ENCODE results near the gene SPATA31C1.

Gene SPATA31C1

DNA sequence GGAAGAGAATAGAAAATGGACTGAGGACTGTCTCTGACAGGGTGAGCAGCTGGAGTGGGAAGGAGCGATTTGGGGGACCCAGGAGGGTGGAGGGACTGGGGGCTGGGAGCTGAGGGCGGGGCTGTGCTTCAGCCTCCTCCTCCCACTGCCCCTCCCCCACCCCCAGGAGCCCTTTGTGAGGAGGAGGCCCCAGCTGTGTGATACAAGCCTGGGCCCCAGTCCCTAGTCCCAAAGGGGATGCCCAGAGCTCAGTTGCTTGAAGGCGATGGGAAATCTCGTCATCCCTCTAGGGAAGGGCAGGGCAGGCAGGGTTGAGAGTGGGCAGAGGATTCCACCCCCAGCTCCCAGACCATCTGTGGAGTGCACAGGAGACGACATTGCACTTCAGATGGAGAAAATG lies 35.1 kb upstream of the SPATA31C1 start, which contains the start of gene SPATA31E1:
Gene SPATA31E1, plus strand, starts transcription at position 251 of the 400 bp plus-strand sequence. Its CDS starts 15 bp downstream, at position 266.
- TF ChIP-seq POLR2A (IDR thresholded peaks at IDR 0.05; ENCODE audit: low read length) = no peak
- TF ChIP-seq GATA1 (IDR thresholded peaks at IDR 0.05; ENCODE audit: low read depth, low read length) = no peak
- no peak for DNase-seq

DNA sequence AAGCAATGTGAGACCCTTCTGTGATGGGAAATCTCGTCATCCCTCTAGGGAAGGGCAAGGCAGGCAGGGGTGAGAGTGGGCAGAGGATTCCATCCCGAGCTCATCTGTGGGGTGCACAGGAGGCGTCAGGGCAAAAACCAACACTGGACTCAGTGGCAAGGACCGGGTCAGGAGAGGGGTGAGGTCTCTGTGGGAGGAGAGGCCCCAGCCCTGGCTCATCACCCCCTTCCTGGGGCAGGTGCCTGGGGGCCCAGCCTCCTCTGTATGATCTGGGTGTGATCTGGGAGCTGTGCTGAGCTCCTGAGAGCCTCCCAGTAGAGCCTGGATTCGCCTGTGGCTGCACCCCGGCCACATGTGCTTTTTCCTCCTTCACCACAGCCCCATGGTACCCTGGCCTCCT lies 34.5 kb upstream of the SPATA31C1 start:
- no peak for DNase-seq
- TF ChIP-seq GATA1 (IDR thresholded peaks at IDR 0.05; ENCODE audit: low read depth, low read length) (no peak), POLR2A (IDR thresholded peaks at IDR 0.05; ENCODE audit: low read length) (no peak)

DNA sequence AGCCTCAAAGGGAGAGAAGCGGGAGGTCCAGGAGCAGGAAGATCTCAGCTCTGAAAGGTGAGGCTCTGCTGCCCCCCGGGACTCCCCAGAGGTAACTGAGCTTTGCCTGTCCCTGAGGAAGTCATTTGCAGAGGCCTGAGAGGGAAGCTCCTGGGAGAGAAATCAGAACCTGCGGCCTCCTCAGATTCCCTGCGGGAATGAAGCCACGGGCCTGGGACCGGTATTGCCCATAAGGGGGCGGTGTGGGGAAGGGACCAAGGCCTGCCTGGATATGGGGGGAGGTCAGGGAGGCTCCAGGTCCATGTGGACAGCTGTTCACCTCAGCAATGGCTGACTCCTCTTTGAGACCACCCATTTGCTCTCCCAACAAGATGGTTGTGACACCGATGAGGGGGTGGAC lies 33.8 kb upstream of the SPATA31C1 start:
- no peak for DNase-seq
- TF ChIP-seq GATA1 (IDR thresholded peaks at IDR 0.05; ENCODE audit: low read depth, low read length) (no peak), POLR2A (IDR thresholded peaks at IDR 0.05; ENCODE audit: low read length) (no peak)

DNA sequence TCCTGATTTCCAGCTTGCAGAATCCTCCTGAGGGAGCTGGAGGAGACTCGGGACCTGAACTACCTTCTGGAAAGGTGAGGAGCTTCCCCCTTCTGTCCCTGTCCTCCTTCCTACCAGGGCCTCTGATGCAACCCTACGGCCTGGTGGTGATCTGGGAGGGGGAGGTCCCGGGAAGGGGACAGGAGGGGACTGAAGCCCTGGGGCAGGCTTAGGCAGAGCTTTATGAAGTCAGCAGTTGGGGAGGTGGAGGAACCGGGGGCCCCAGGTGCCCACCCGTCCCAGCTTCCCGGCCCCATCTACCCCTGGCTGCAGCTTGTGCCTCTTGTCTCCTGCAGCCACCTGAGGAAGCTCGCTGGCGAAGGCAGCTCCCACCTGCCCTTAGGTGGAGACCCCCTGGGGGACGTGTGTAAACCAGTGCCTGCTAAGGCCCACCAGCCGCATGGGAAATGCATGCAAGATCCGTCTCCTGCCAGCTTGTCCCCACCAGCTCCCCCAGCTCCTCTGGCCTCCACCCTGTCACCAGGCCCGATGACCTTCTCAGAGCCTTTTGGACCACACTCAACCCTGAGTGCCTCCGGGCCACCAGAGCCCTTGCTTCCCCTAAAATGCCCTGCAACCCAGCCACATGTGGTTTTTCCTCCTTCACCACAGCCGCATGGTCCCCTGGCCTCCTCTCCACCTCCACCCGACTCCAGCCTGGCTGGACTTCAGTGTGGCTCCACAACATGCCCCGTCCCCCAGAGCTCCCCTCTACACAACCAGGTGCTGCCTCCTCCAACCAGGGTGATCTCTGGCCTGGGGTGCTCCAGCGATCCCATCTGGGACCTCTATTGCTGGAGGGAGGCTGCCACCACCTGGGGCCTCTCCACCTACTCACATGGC lies 32.9 kb upstream of the SPATA31C1 start:
- TF ChIP-seq POLR2A (IDR thresholded peaks at IDR 0.05; ENCODE audit: low read length) (no peak), GATA1 (IDR thresholded peaks at IDR 0.05; ENCODE audit: low read depth, low read length) (no peak)
- DNase-seq = no peak

DNA sequence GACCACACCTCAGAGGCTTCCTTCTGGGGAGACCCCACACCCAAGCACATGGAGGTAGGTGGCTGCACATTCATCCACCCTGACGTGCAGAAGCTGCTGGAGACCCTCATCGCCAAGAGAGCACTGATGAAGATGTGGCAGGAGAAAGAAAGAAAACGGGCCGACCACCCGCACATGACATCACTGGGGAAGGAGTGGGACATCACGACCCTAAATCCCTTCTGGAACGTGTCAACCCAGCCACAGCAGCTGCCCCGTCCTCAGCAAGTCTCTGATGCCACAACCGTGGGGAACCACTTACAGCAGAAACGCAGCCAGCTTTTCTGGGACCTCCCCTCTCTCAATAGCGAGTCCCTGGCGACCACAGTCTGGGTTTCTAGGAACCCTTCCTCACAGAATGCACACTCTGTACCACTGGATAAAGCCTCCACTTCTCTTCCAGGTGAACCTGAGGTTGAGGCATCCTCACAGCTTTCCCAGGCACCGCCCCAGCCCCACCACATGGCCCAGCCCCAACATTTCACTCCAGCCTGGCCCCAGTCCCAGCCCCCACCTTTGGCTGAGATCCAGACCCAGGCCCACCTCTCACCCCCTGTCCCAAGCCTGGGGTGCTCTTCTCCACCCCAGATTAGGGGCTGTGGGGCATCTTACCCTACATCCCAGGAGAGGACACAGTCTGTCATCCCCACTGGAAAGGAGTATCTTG lies 32.1 kb upstream of the SPATA31C1 start:
- no peak for TF ChIP-seq POLR2A (IDR thresholded peaks at IDR 0.05; ENCODE audit: low read length)
- TF ChIP-seq GATA1 (IDR thresholded peaks at IDR 0.05; ENCODE audit: low read depth, low read length) = no peak

DNA sequence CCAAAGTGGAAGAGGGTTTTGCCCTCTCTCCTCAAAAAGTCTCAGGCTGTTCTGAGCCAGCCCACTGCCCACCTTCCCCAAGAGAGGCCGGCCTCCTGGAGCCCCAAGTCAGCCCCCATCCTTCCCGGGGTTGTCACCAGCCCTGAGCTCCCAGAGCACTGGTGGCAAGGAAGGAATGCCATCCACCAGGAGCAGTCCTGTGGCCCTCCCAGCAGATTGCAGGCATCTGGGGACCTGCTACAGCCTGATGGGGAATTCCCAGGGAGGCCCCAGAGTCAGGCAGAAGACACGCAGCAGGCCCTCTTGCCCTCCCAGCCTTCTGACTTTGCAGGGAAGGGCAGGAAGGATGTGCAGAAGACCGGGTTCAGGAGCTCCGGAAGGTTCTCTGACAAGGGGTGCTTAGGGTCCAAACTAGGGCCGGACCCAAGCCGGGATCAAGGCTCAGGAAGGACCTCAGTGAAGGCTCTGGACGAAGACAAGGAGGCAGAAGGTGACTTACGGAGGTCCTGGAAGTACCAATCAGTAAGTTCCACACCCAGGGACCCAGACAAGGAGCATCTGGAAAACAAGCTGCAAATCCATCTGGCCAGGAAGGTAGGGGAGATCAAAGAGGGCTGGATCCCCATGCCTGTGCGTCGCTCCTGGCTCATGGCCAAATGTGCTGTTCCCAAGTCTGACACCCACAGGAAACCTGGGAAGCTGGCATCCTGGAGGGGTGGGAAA lies 31.4 kb upstream of the SPATA31C1 start:
- no peak for DNase-seq
- TF ChIP-seq POLR2A (IDR thresholded peaks at IDR 0.05; ENCODE audit: low read length) (no peak), GATA1 (IDR thresholded peaks at IDR 0.05; ENCODE audit: low read depth, low read length) (no peak)

More for the DNA sequence above, 32.1 kb upstream of the SPATA31C1 start:
- no peak for DNase-seq

DNA sequence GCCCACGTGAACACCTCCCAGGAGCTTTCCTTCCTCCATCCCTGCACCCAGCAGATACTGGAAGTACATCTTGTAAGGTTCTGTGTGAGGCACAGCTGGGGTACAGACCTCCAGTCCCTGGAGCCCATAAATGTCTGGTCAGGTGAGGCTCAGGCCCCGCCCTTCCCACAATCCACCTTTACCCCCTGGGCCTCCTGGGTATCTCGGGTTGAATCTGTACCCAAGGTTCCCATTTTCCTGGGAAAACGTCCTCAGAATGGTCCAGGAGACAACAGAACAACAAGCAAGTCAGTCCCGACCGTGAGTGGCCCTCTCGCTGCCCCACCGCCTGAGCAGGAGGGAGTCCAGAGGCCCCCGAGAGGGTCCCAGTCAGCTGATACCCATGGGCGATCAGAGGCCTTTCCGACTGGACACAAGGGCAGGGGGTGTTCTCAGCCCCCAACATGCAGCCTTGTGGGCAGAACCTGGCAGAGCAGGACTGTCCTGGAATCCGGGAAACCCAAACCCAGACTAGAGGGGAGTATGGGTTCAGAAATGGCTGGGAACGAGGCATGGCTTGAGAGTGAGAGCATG lies 30.7 kb upstream of the SPATA31C1 start:
- TF ChIP-seq POLR2A (IDR thresholded peaks at IDR 0.05; ENCODE audit: low read length) (no peak), GATA1 (IDR thresholded peaks at IDR 0.05; ENCODE audit: low read depth, low read length) (no peak)

DNA sequence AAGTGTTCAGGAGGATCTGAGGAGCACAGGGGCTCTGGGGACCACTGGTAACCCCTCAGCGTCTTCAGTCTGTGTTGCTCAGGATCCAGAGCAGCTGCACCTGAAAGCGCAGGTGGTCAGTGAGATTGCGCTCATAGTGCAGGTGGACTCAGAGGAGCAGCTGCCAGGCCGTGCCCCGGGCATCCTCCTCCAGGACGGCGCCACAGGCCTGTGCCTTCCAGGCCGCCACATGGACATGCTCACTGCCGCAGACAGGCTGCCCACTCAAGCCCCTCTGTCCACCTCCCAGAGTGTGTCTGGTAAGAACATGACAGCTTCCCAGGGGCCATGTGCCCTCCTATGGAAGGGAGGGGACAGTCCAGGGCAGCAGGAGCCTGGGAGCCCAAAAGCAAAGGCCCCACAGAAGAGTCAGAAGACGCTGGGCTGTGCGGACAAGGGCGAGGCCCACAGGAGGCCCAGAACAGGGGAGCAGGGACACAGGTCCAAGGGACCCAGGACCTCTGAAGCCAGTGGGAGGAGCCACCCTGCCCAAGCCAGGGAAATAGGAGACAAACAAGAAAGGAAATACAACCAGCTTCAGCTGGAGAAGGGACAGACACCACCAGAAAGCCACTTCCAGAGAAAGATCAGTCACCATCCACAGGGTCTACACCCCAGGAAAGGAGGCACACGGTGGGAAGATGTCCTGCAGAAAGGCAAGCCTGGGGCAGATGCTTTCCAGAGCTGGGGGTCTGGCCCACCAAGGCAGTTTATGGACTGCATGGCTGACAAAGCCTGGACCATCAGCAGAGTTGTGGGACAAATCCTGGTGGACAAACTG lies 29.9 kb upstream of the SPATA31C1 start:
- no peak for TF ChIP-seq POLR2A (IDR thresholded peaks at IDR 0.05; ENCODE audit: low read length)
- TF ChIP-seq GATA1 (IDR thresholded peaks at IDR 0.05; ENCODE audit: low read depth, low read length) = no peak

More for the DNA sequence above, 30.7 kb upstream of the SPATA31C1 start:
- no peak for DNase-seq

DNA sequence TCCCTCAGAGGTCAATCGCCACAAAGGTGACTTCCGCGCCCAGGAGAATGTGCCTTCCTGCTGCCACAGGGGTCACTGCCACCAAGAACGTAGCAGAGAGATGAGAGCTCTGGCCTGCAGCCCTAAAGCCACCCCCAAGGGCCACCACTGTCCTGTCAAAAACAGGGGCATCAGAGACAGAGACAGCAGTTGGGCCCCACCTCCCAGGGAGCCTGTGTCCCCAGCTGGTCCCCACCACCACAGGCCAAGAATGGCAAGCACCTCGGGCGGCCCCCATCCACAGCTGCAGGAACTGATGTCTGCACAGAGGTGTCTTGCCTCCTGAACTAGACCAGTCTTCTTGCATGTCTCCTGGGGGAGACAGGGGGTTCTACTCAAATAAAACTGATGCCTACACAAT lies 29.3 kb upstream of the SPATA31C1 start:
- no peak for DNase-seq
- no peak for TF ChIP-seq GATA1 (IDR thresholded peaks at IDR 0.05; ENCODE audit: low read depth, low read length)
- TF ChIP-seq POLR2A (IDR thresholded peaks at IDR 0.05; ENCODE audit: low read length) = no peak

More for the DNA sequence above, 29.9 kb upstream of the SPATA31C1 start:
- DNase-seq = no peak

DNA sequence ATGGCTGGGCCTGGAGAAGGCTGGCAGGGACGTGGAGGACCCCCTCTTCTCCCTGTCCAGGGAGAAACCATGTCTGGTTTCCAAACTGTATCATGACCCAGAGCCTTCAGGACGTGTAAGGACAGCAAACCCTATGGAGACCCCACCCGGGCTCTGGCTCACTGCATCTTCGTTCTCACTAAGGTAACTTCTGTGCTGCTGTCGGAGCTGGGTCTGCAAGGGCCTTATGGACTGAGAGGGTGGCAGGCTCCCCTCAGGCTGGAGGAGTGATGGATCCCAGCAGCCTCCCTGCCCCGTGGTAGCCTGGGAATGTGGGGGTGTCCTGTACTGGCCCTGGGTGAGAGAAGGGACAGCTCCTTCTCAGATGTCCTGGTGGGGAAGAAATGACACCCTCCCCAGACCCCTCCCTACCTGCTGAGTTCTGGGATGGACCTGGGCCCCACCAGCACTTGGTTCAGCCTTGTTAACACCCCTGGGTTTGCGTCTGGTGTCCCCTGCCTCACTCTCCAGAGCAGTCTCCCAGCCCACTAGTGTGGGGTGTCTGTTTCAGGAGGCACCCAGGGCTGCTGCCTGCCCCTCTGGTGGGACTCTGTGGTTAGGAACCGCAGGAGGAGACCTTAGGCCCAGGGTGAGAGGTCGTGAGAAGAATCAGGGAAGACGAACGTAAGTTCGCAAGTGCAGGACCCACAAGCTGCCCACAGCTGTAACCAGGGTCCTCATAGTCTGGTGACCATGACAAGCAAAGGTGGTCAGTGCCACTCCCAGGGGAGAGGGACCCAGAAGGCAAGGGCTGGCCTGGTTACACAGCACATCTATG lies 28.5 kb upstream of the SPATA31C1 start:
- TF ChIP-seq POLR2A (IDR thresholded peaks at IDR 0.05; ENCODE audit: low read length) (no peak), GATA1 (IDR thresholded peaks at IDR 0.05; ENCODE audit: low read depth, low read length) (no peak)
- no peak for DNase-seq

DNA sequence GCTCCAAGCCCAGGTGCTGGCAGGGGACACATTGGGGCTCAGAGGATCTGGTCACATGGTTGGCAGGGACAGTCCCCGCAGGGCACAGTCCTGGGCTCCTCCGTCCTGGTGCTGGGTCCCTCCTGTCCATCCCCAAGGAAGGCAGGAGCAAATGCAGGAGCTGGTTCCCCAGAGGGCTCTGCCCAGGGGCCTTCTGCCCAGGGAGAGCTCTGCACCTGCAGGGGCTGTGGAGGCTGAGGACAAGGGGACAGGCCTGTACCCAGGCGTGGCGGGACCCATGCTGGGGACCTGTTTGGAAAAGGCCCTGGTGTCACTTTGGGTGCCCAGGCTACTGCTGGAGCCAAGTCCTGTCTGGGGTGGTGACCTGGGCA lies 27.9 kb upstream of the SPATA31C1 start:
- no peak for TF ChIP-seq GATA1 (IDR thresholded peaks at IDR 0.05; ENCODE audit: low read depth, low read length)
- no peak for TF ChIP-seq POLR2A (IDR thresholded peaks at IDR 0.05; ENCODE audit: low read length)
- no peak for DNase-seq

DNA sequence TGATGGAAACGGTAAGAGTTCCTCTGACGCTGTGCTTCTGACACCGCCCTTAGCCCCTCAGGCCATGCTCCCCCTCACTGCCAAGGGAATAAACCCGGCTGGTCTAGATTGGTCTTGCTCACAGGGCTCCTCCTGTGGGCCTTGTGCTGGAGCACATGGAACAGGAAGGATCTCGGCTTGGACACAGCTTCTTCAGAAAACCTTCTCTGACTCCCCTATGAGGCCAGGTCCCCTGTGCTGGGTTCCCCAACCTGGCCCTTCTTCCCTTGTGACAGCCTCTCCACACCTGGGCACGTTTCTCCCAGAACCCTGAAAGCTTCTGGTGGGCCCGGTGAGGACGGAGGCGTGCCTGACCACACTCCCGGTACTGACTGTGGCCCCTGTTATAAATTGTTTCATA lies 26.9 kb upstream of the SPATA31C1 start:
- TF ChIP-seq POLR2A (IDR thresholded peaks at IDR 0.05; ENCODE audit: low read length) (no peak), GATA1 (IDR thresholded peaks at IDR 0.05; ENCODE audit: low read depth, low read length) (no peak)
- no peak for DNase-seq

Measured in erythroblast (primary cell).